NCI-H2029 (cell line): ENCODE results near the gene PRKCZ.

Experiments used
- DNase-seq: peaks from one replicate; lab custom pipeline; 2025; lab: John Stamatoyannopoulos, UW

PRKCZ gene

GRCh38 chr1:2024887-2025286 is 25.3 kb upstream of the PRKCZ start:
- DNase-seq, result no peak

- DNase-seq, result no peak
These were observed 24.7 kb upstream of the PRKCZ start for GRCh38 chr1:2025491-2025981.

GRCh38 chr1:2027961-2028583 is 22.1 kb upstream of the PRKCZ start:
- DNase-seq, result no peak

GRCh38 chr1:2028870-2029560 is 21.2 kb upstream of the PRKCZ start:
- no peak for DNase-seq

- DNase-seq, result no peak
These were observed 20.6 kb upstream of the PRKCZ start for GRCh38 chr1:2029561-2029960.

GRCh38 chr1:2030076-2030871 is 19.9 kb upstream of the PRKCZ start:
- DNase-seq, result no peak

GRCh38 chr1:2031546-2032540 is 18.4 kb upstream of the PRKCZ start:
- DNase-seq, result no peak

- no peak for DNase-seq
These were observed 17.5 kb upstream of the PRKCZ start for GRCh38 chr1:2032737-2033136.

- no peak for DNase-seq
These were observed 17.0 kb upstream of the PRKCZ start for GRCh38 chr1:2033165-2033564.

GRCh38 chr1:2036287-2036686 is 13.9 kb upstream of the PRKCZ start:
- no peak for DNase-seq

GRCh38 chr1:2037314-2037979 is 12.8 kb upstream of the PRKCZ start:
- no peak for DNase-seq

GRCh38 chr1:2038229-2038628 is 12.0 kb upstream of the PRKCZ start:
- DNase-seq, result no peak

GRCh38 chr1:2039251-2039650 is 11.0 kb upstream of the PRKCZ start:
- DNase-seq, result no peak

GRCh38 chr1:2041305-2041704 is 8.9 kb upstream of the PRKCZ start:
- DNase-seq, result no peak

- DNase-seq, result no peak
These were observed 8.3 kb upstream of the PRKCZ start for GRCh38 chr1:2041887-2042286.

GRCh38 chr1:2042830-2043773 is 7.1 kb upstream of the PRKCZ start:
- no peak for DNase-seq

GRCh38 chr1:2043886-2044285 is 6.3 kb upstream of the PRKCZ start:
- no peak for DNase-seq

GRCh38 chr1:2044510-2045319 is 5.5 kb upstream of the PRKCZ start:
- no peak for DNase-seq
